ENCODE results near the gene LENG8. TPM values are rescaled to one million over a fixed set of nuclear protein-coding genes. Genes with fewer than 3 reads are reported as not detected.

The LENG8 gene
- total and polyA plus RNA-seq, 4 donors = 6.9 to 46.7 (median 18.7) TPM

DNA sequence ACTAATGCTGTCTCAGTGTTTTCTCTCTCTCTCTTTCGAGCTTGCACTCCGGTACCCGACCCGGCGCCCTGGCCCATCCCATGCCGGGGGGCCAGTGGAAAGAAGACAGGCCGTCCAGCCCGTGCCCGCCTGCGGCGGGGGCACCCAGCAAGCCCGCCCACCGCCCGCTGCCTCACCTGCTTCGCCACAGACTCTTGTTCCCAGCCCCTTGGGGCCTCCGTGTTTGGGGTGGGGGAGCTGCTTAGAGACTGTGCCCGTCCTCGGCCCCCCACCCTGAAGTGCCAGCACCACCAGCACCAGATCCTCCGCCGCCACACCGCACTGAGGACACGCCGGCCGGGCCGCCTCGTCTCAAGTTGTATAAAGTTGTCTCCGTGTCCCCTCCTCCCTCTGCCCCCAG is 12.2 kb downstream of the LENG8 start:
- TF ChIP-seq JUND (IDR thresholded peaks at IDR 0.05) (no peak), FOXA1 (IDR thresholded peaks at IDR 0.05) (no peak), RAD21 (IDR thresholded peaks at IDR 0.05) (no peak), SP1 (IDR thresholded peaks at IDR 0.05) (no peak), EGR1 (IDR thresholded peaks at IDR 0.05; ENCODE audit: low read depth in 2 of 2) (no peak), RXRA (IDR thresholded peaks at IDR 0.05) (no peak), YY1 (IDR thresholded peaks at IDR 0.05) (no peak), TAF1 (conservative IDR thresholded peaks at IDR 0.05) (no peak), NR2F2 (IDR thresholded peaks at IDR 0.05) (no peak), GABPA (IDR thresholded peaks at IDR 0.05 in 1 of 2, conservative IDR thresholded peaks at IDR 0.05 in 1 of 2) (no peak), HNF4G (IDR thresholded peaks at IDR 0.05) (no peak), FOXA2 (IDR thresholded peaks at IDR 0.05) (no peak), HNF4A (conservative IDR thresholded peaks at IDR 0.05) (no peak)
- TF ChIP-seq, protein P1, sequence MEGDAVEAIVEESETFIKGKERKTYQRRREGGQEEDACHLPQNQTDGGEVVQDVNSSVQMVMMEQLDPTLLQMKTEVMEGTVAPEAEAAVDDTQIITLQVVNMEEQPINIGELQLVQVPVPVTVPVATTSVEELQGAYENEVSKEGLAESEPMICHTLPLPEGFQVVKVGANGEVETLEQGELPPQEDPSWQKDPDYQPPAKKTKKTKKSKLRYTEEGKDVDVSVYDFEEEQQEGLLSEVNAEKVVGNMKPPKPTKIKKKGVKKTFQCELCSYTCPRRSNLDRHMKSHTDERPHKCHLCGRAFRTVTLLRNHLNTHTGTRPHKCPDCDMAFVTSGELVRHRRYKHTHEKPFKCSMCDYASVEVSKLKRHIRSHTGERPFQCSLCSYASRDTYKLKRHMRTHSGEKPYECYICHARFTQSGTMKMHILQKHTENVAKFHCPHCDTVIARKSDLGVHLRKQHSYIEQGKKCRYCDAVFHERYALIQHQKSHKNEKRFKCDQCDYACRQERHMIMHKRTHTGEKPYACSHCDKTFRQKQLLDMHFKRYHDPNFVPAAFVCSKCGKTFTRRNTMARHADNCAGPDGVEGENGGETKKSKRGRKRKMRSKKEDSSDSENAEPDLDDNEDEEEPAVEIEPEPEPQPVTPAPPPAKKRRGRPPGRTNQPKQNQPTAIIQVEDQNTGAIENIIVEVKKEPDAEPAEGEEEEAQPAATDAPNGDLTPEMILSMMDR (IDR thresholded peaks at IDR 0.05; ENCODE audit: low read depth, low read length, missing input control) = no peak
- TF ChIP-seq, protein P2, sequence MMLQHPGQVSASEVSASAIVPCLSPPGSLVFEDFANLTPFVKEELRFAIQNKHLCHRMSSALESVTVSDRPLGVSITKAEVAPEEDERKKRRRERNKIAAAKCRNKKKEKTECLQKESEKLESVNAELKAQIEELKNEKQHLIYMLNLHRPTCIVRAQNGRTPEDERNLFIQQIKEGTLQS (IDR thresholded peaks at IDR 0.05) = no peak
- TF ChIP-seq, protein P3, sequence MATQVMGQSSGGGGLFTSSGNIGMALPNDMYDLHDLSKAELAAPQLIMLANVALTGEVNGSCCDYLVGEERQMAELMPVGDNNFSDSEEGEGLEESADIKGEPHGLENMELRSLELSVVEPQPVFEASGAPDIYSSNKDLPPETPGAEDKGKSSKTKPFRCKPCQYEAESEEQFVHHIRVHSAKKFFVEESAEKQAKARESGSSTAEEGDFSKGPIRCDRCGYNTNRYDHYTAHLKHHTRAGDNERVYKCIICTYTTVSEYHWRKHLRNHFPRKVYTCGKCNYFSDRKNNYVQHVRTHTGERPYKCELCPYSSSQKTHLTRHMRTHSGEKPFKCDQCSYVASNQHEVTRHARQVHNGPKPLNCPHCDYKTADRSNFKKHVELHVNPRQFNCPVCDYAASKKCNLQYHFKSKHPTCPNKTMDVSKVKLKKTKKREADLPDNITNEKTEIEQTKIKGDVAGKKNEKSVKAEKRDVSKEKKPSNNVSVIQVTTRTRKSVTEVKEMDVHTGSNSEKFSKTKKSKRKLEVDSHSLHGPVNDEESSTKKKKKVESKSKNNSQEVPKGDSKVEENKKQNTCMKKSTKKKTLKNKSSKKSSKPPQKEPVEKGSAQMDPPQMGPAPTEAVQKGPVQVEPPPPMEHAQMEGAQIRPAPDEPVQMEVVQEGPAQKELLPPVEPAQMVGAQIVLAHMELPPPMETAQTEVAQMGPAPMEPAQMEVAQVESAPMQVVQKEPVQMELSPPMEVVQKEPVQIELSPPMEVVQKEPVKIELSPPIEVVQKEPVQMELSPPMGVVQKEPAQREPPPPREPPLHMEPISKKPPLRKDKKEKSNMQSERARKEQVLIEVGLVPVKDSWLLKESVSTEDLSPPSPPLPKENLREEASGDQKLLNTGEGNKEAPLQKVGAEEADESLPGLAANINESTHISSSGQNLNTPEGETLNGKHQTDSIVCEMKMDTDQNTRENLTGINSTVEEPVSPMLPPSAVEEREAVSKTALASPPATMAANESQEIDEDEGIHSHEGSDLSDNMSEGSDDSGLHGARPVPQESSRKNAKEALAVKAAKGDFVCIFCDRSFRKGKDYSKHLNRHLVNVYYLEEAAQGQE (IDR thresholded peaks at IDR 0.05) = no peak
- TF ChIP-seq, protein P4, sequence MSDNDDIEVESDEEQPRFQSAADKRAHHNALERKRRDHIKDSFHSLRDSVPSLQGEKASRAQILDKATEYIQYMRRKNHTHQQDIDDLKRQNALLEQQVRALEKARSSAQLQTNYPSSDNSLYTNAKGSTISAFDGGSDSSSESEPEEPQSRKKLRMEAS (IDR thresholded peaks at IDR 0.05) = no peak
- TF ChIP-seq, protein P5, sequence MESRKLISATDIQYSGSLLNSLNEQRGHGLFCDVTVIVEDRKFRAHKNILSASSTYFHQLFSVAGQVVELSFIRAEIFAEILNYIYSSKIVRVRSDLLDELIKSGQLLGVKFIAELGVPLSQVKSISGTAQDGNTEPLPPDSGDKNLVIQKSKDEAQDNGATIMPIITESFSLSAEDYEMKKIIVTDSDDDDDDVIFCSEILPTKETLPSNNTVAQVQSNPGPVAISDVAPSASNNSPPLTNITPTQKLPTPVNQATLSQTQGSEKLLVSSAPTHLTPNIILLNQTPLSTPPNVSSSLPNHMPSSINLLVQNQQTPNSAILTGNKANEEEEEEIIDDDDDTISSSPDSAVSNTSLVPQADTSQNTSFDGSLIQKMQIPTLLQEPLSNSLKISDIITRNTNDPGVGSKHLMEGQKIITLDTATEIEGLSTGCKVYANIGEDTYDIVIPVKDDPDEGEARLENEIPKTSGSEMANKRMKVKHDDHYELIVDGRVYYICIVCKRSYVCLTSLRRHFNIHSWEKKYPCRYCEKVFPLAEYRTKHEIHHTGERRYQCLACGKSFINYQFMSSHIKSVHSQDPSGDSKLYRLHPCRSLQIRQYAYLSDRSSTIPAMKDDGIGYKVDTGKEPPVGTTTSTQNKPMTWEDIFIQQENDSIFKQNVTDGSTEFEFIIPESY (IDR thresholded peaks at IDR 0.05) = no peak
- Histone ChIP-seq H3K36me3 (ENCODE audit: control insufficient read depth in 4 of 4, insufficient read depth in 3 of 4, low read depth in 1 of 4, low read length in 3 of 4) (peaks cover 23 to 53% (median 42%) of the 10 kb centered on the region in 4 donors), H3K4me1 (ENCODE audit: control insufficient read depth in 4 of 4, insufficient read depth in 4 of 4, low read length in 3 of 4) (peaks cover 8 to 26% (median 17%) of the 10 kb centered on the region in 4 donors), H3K27ac (ENCODE audit: low read depth in 1 of 2, low read length in 2 of 2) (no peak overlapping the region), H3K27me3 (ENCODE audit: control insufficient read depth in 4 of 4, insufficient read depth in 4 of 4, low read length in 3 of 4) (no peaks in the 10 kb centered on the region), H3K9ac (ENCODE audit: low read depth in 1 of 2, low read length in 2 of 2) (no peak overlapping the region), H3K9me3 (ENCODE audit: control insufficient read depth in 4 of 4, low read length in 3 of 4) (no peaks in the 10 kb centered on the region), H3K4me3 (ENCODE audit: low read depth in 1 of 3, low read length in 3 of 3) (no peak overlapping the region)
- 88% methylated on average over 27 of the region's 27 CpGs for WGBS
- no peak for DNase-seq (ENCODE audit: low spot score)
